Measurements from ENCODE around the gene PCSK4.
"Not testable (repeated sequence)": the region's sequence is repeated elsewhere in the genome, so short reads cannot be mapped to it uniquely, and the experiment has no call there.

PCSK4 gene

GRCh38 chr19:1521636-1522035 is 31.5 kb upstream of the PCSK4 start:
- DNase-seq, result no peak

- DNase-seq, result no peak
Measured at GRCh38 chr19:1520203-1520780, 30.1 kb upstream of the PCSK4 start.

GRCh38 chr19:1519802-1520201 is 29.7 kb upstream of the PCSK4 start:
- DNase-seq, result not testable (repeated sequence)

GRCh38 chr19:1518471-1518870 is 28.3 kb upstream of the PCSK4 start:
- DNase-seq, result no peak

GRCh38 chr19:1516395-1516753 is 26.2 kb upstream of the PCSK4 start:
- DNase-seq, result no peak

GRCh38 chr19:1514986-1515721 is 25.0 kb upstream of the PCSK4 start:
- DNase-seq, result no peak

GRCh38 chr19:1514295-1514661 is 24.1 kb upstream of the PCSK4 start:
- no peak for DNase-seq

- DNase-seq, result no peak
Measured at GRCh38 chr19:1513499-1514294, 23.5 kb upstream of the PCSK4 start.

GRCh38 chr19:1512671-1513498 is 22.7 kb upstream of the PCSK4 start, which contains the start of gene ADAMTSL5:
Gene ADAMTSL5, minus strand, starts transcription at chr19:1513019. Its CDS starts 2,076 bp downstream, at chr19:1510943.
- DNase-seq, result no peak

GRCh38 chr19:1511318-1512317 is 21.5 kb upstream of the PCSK4 start:
- no peak for DNase-seq

GRCh38 chr19:1510807-1511206 is 20.7 kb upstream of the PCSK4 start:
- no peak for DNase-seq

- no peak for DNase-seq
Measured at GRCh38 chr19:1510442-1510806, 20.3 kb upstream of the PCSK4 start.

- no peak for DNase-seq
Measured at GRCh38 chr19:1509602-1510441, 19.7 kb upstream of the PCSK4 start.

GRCh38 chr19:1508507-1508856 is 18.3 kb upstream of the PCSK4 start:
- no peak for DNase-seq

- no peak for DNase-seq
Measured at GRCh38 chr19:1507763-1508506, 17.8 kb upstream of the PCSK4 start.

- no peak for DNase-seq
Measured at GRCh38 chr19:1507192-1507660, 17.1 kb upstream of the PCSK4 start.

- DNase-seq, result no peak
Measured at GRCh38 chr19:1505991-1506881, 16.1 kb upstream of the PCSK4 start.

- no peak for DNase-seq
Measured at GRCh38 chr19:1505012-1505411, 14.9 kb upstream of the PCSK4 start.
